SK-MEL-5 (cell line): ENCODE results near the gene AGFG2. TPM values are rescaled to one million over a fixed set of nuclear protein-coding genes. Genes with fewer than 3 reads are reported as not detected.
A peak's percentile ranks its signal among the peaks of the same experiment; 100 is the strongest.

ENCODE experiments used
- DNase-seq: peaks from one replicate; pipeline ENCODE4 v3.0.0-alpha.2; 2016; ENCODE audit warnings: low read depth, low spot score
- in situ Hi-C: cut with HindIII; loops from 2 replicates; pipeline ENCODE4 v1.10.0; 2016; ENCODE audit warnings: low sequenced_read_pairs, high pct_unique_total_duplicates, low pct_unique_long_range_greater_than_20kb
- total RNA-seq: library from RNA; depleted of rRNA; stranded (reverse); fragments of >200 nt; shearing (Covaris generic); gene quantifications from 2 replicates; pipeline ENCODE4 v1.2.3, GENCODE V29; 2014

The AGFG2 gene
- total RNA-seq, 1 experiment from 2014 or later, result 18.1 TPM

DNA sequence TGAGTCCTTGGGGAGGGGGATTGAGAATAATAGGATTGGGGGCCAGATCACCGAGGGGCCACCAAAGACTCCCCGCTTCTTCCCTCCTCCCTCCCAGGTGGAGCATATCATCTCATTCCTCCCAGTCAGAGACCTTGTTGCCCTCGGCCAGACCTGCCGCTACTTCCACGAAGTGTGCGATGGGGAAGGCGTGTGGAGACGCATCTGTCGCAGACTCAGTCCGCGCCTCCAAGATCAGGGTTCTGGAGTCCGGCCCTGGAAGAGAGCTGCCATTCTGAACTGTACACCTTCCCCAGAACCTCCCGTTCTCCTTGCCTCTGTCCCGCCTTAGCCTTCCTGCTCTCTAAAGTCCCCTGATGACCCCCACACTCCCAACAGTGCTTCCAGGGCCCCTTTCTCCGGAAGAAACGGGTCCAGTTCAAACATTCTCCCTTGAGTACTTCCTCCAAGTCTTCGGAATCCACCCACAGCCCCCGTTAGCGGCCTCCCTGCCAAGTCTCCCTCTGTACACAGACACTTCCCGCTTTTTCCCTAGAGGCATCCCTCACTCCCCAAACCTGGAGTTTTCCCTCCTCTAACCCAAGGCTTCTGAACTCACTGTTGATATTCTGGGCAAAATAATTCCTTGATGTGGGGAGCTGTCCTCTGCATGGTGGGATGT, 51.2 kb downstream of the AGFG2 start:
- in situ Hi-C loops, result no loop called here
- no peak for DNase-seq

- no peak for DNase-seq
- in situ Hi-C loops, result no loop called here
Measured at GRCh38 chr7:100591596-100591995, 52.6 kb downstream of the AGFG2 start.

- in situ Hi-C loops, result no loop called here
- DNase-seq, result no peak
Measured at GRCh38 chr7:100595188-100595587, 56.2 kb downstream of the AGFG2 start.

DNA sequence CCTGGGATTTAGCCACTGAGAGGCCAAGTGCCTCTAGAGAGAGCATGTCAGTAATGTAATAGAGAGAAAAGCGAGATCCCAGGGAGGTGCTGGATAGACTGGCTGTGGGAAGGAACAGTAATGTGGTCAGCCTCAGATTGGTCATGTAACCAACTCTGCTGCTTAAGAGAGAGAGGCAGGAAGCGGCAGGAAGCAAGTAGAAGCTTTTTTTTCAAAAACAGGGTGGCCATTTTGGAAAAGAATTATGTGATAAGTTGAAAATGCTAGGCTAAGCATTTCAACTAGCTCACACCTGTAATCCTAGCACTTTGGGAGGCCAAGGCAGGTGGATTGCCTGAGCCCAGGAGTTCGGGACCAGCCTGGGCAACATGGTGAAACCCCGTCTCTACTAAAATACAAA, 59.4 kb downstream of the AGFG2 start:
- in situ Hi-C loops, result no loop called here
- no peak for DNase-seq

GRCh38 chr7:100599911-100600729, 61.1 kb downstream of the AGFG2 start:
- peak; percentile 37 for DNase-seq
- in situ Hi-C loops, result no loop called here

DNA sequence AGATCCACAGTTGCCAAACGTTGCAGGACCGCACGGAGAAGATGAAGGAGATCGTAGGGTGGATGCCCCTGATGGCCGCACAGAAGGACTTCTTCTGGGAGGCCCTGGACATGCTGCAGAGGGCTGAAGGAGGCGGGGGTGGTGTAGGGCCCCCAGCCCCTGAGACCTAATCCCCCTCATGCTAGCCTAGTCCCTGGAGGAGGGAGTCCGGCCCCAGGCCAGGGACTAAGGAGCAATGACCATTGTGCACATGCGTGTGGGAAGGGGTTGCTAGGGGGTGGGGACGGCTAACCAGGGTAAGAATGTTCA, 61.7 kb downstream of the AGFG2 start:
- in situ Hi-C loops, result no loop called here
- no peak for DNase-seq

DNA sequence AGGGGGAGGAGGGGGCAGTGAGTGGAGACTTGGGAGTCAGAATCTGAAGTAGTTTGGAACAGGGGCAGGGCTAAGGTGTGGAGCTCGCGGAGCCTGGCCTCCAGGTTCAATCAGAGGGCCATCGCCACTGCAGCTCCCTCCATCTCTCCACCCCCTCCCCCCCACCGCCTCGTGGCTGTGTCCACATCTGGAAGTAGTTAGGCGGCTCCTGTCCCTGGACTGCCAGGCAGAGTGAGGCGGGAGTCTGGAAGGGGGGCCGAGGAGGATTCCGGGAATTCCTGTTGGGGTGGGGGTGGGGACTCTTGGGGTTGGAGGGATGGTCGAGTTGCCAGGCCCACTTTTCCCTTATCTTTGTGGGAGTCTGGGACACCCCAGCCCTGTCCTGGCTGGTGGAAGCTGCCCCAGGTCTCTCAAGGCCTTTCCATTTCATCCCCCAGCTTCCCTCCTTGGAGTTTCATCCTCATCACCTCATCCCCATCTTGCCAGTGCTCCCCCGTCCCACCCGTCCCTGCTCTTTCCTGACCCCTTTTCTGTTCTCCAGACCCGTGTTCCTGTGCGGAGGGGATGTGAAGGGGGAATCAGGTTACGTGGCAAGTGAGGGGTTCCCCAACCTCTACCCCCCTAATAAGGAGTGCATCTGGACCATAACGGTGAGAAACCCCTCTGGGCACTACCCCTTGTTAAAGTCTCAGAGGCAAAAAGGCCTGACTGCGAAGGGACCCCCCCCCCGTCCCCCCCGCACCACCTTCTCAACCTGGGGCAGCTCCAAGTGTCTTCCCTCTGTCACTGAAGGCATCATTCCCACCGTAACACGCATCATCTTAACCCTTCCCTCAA, 64.1 kb downstream of the AGFG2 start:
- in situ Hi-C loops, result no loop called here
- no peak for DNase-seq

GRCh38 chr7:100603726-100604027, 64.7 kb downstream of the AGFG2 start:
- no peak for DNase-seq
- in situ Hi-C loops, result no loop called here

DNA sequence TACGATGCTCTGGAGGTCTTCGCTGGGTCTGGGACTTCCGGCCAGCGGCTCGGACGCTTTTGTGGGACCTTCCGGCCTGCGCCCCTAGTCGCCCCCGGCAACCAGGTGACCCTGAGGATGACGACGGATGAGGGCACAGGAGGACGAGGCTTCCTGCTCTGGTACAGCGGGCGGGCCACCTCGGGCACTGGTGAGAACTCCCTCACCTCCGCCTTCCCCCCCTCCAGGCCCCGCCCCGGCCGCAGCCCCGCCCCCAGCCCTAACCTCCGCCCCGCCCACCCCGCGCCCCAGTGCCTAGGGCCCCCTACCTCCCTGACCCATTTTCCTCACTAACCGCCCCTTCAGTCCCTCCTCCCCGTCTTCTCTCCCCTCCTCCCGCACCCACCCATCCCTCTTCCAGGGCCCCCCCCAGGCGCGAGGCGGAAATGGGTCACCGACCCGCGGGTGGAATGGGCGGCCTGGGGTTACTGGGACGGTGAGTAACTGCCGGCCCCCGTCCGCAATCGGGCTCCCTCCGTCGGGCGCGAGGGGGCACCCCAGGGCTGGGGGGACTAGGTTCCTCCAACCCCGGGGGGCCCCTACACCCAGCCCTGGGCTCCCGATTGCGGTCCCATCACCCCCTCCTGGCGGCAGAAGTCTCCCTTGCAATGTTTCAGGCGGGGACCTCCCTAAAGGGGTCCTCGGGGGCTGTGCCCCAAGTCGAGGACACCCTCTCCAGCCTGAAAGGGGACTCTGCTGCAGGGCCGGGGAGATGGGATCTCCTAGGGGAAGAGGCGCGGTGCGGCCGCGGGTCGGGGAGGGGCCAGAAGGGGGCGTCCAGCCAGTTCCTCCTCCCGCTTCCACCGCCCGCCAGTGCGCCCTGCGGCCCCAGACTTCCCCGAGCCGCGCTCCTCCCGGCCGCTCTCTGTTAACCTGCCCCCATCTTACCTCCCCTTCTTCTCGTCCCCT, 65.3 kb downstream of the AGFG2 start:
- in situ Hi-C loops, result no loop called here
- peak; percentile 70 for DNase-seq

- in situ Hi-C loops, result no loop called here
- no peak for DNase-seq
Measured at GRCh38 chr7:100604976-100605911, 66.2 kb downstream of the AGFG2 start.

DNA sequence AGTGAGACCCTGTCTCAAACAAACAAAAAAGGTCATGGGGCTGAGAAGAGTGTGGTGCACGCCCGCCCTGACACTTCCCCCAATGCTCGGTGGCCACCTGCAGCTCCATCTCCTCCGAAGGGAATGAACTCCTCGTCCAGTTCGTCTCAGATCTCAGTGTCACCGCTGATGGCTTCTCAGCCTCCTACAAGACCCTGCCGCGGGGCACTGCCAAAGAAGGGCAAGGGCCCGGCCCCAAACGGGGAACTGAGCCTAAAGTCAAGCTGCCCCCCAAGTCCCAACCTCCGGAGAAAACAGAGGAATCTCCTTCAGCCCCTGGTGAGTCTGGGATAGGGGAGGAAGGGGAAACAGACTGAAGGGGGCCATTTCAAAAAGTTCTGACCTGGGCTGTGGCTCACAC, 67.3 kb downstream of the AGFG2 start:
- in situ Hi-C loops, result no loop called here
- DNase-seq, result no peak

DNA sequence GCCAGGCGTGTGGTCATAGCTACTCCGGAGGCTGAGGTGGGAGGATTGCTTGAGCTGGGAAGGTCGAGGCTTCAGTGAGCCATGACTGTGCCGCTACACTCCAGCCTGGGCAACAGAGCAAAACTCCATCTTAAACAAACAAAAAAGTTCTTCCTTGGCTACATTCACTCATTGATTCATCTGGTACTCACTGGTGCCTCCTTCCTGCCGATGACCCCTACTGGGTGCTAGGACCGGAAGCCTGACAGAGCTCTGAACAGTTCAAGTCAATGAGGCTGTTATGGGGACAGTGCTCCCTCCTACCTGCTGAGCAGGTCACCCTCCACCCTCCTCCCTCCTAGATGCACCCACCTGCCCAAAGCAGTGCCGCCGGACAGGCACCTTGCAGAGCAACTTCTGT, 68.1 kb downstream of the AGFG2 start:
- no peak for DNase-seq
- in situ Hi-C loops, result no loop called here

DNA sequence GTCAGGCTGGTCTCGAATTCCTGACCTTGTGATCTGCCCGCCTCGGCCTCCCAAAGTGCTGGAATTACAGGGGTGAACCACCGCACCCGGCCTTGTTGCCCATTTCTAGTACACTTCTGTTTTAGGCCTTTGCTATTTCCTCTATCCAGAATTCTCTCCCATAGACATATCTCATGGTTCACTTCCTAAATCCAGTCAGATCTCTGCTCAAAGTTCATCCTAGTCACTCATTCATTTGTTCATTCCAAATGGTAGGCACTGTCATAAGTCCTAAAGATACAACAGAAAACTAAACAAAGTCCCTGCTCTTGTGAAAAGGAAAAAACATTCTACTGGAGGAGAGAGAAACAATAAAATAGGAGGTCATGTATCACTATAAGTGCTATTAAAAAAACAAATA, 71.0 kb downstream of the AGFG2 start:
- in situ Hi-C loops, result no loop called here

DNA sequence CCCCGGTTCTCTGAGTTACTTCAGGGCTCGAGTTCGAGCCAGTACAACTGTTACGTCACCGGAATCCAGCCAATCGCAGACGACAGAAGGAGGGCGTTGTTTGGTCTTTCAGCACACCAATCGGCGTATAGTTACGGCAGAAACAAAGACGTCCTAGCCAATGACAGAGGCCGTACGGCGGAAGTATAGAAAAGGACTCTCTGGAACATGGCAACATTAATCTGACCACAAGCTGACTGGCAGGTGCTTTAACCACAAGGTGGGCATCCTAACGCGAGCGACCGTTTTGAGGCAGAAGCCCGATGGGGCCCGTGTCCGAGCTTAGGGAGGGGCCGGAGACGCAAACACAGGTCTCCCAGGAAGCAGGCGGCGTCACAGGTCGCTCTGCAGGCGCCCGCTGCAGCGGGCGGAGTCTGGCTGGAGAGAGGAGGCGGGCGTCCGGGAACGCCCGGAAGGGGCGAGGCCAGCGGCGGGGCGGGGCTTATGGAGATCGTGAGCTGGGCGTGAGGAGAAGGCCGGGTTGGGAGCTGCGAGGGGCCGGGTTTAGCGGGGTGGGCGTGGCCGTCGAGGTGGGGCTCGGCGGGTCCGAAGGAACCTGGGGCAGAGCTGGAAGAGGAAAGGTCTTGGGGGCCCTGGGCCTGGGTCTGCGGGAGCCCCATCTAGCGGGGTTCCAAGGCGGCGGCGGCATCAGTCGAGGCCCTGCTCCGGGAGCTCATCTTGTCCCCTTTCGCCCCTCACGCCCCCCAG, 73.2 kb downstream of the AGFG2 start, which contains the start of gene MOSPD3:
Gene MOSPD3 (plus strand): TSS at position 558 of the 747 bp plus-strand sequence. CDS start 252 bp downstream, outside the sequence.
- in situ Hi-C loops, result no loop called here

More for the DNA sequence above, 71.0 kb downstream of the AGFG2 start:
- no peak for DNase-seq

DNA sequence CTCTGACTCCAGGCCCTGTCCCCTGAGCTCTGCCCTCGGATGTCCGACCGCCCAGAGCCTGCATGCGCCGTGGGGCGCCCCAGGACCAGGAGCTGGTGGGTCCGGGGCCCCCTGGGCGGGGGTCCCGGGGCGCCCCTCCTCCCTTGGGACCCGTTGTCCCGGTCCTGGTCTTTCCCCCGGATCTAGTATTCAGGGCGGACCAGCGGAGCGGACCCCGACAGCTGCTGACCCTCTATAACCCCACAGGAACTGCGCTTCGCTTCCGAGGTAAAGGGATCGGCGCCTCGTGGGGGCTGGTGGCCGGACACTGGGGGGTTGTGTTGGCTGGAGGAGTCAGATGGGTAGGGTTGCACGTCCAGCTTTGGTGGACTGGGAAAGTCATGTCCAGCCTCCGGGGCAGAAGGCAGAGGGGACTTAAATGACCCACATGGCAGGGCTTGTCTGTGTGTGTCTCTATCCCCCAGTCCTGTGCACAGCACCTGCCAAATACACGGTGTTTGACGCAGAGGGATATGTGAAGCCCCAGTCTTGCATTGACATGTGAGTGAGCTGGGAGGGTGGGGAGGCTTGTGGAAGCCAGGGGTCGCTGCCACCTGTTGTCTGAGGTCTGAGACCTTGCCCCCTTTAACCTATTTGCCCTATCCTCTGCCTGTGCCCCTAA, 73.9 kb downstream of the AGFG2 start:
- in situ Hi-C loops, result no loop called here
- peak; percentile 37 for DNase-seq

More for the DNA sequence above, 73.2 kb downstream of the AGFG2 start, which contains the start of gene MOSPD3:
- DNase-seq, result peak; percentile 100
